ENCODE data around the gene RIBC2. TPM values are rescaled to one million over a fixed set of nuclear protein-coding genes. Genes with fewer than 3 reads are reported as not detected.
A peak's percentile ranks its signal among the peaks of the same experiment; 100 is the strongest.
"Not testable (repeated sequence)": the region's sequence is repeated elsewhere in the genome, so short reads cannot be mapped to it uniquely, and the experiment has no call there.

Gene RIBC2
- polyA plus RNA-seq, 1 donor: 7.0 TPM

DNA sequence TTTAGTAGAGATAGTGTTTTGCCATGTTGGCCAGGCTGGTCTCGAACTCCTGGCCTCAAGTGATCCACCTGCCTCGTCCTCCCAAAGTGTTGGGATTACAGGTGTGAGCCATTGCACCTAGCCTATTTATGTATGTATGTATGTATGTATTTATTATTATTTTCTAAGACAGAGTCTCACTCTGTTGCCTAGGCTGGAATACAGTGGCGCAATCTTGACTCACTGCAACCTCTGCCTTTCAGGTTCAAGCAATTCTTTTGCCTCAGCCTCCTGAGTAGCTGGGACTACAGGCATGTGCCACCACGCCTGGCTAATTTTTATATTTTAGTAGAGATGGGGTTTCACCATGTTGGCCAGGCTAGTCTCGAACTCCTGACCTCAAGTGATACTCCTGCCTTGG, 35.9 kb downstream of the RIBC2 start:
- DNase-seq: not testable (repeated sequence)

- no peak for DNase-seq
Measured at GRCh38 chr22:45450101-45450785, 36.8 kb downstream of the RIBC2 start.

GRCh38 chr22:45450921-45451651, 37.6 kb downstream of the RIBC2 start:
- no peak for DNase-seq

DNA sequence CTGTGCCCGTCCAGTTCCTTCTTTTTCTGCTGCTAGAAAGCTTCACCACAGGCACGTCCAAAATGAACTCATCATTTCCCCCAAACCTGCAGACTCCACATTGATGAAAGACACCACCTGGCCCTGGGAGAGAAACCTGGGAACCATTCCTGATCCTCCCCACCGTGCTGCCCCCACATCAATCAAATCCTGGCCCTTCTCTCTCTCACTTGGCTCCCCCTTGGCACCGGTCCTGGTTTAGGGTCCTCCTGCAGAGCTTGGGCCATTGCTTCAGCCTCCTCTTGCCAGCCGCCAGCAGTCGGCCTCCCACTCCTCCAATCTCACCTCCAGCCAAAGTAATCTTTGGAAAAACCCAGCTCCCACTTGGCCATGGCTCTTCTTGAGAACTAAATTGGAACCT, 38.5 kb downstream of the RIBC2 start:
- DNase-seq: no peak

DNA sequence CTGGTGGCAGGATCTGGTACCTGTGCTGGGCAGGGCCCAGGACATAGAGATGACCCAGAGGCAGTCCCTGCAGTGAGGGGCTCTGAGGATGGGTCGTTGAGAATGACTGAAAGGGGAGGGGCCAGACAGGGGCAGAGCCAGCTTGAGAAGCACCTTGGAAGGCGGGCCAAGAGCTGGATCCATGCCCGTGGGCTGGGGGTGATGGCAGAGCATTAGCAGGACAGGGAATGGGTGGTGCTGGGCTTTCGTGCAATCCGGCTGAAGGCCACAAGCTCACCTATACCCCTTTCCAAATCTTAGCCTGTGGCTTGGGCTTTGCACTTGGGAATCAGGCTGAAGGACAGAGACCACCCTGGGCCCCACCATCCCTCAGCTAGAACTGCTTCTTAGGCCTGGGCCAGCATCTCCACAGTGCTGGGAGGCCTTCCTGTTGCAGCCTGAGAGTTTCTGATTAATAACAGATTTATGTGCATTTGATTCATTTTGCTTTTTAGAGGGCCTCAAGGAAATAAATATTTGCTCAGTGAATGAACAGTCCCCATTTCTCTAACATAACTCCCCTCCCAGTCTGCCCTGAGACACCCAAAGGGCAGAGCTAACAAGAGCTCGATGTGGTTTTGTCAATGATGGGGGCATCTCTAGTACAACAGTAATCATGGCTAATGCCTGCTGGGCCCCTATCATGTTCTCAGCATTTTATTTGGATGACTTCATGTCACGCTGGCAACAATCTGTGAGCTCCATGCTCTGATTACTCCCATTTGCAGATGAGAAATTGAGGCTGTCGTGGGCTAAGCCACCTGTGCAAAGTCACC, 39.3 kb downstream of the RIBC2 start:
- no peak for DNase-seq

- no peak for DNase-seq
Measured at GRCh38 chr22:45453764-45454163, 40.3 kb downstream of the RIBC2 start.

DNA sequence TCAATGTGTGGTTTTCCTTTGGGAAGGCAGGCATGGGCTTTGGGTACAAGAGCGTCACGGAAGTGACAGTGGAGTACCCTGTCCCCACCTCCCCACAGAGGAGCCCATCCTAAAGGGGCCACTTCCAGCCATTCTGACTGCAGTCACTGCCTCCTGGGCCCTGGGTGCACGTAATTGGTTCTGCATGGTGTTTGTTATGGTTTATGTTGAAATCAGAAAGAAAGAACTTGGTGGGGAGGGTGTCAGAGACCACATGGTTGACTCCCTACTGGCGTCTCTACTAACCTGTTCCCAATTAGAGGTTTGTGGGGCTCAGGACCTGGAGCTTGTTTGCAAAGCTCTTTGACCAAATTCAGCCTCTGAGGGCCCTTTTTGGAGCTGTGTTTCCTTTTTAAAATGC, 40.8 kb downstream of the RIBC2 start:
- DNase-seq: no peak

DNA sequence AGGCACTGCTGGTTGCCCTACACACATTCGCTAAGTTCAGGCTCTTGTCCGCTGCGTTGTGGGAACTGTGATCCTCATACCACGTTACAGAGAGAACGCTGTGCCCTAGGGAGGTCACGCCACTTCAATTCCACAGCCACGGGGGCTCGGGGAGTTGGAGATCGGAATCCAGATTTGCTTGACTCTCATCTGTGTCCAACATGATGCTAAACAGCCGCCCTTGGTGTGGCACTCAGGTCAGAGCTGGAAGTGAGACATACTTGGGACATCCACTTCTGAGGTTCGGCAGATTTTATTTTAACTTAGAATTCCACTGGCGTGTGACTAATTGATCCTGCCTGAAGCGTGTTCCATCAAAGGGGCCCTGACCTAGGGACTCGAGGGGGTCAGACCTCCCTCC, 41.7 kb downstream of the RIBC2 start:
- no peak for DNase-seq

GRCh38 chr22:45455621-45456020, 42.1 kb downstream of the RIBC2 start:
- DNase-seq: no peak

- no peak for DNase-seq
Measured at GRCh38 chr22:45456811-45457210, 43.3 kb downstream of the RIBC2 start.

GRCh38 chr22:45458532-45458931, 45.0 kb downstream of the RIBC2 start:
- DNase-seq: no peak

GRCh38 chr22:45459235-45459634, 45.7 kb downstream of the RIBC2 start:
- no peak for DNase-seq

- peak; percentile 79 for DNase-seq
Measured at GRCh38 chr22:45460288-45461109, 47.0 kb downstream of the RIBC2 start.

GRCh38 chr22:45462034-45462655, 48.7 kb downstream of the RIBC2 start:
- DNase-seq: no peak

GRCh38 chr22:45463691-45464090, 50.2 kb downstream of the RIBC2 start:
- DNase-seq: not testable (repeated sequence)

GRCh38 chr22:45465633-45466032, 52.1 kb downstream of the RIBC2 start:
- no peak for DNase-seq

GRCh38 chr22:45468872-45469271, 55.4 kb downstream of the RIBC2 start:
- no peak for DNase-seq

- DNase-seq: no peak
Measured at GRCh38 chr22:45469281-45470073, 56.0 kb downstream of the RIBC2 start.

- DNase-seq: no peak
Measured at GRCh38 chr22:45470871-45471270, 57.4 kb downstream of the RIBC2 start.

DNA sequence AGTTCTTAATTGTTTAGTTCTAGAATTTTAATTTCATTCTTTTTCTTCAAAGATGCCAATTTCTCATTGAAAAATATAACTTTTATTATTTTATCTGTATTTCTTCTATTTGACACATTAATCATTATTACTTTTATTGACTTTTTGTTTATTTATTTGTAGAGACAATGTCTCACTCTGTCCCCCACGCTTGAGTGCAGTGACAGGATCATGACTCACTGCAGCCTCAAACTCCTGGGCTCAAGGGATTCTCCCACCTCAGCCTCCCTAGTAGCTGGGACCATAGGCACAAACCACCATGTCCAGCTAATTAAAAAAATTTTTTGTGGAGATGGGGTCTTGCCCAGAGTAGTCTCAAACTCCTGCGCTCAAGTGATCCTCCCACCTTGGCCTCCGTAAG, 58.9 kb downstream of the RIBC2 start:
- no peak for DNase-seq
